Measurements from ENCODE around the gene PDRG1.

Gene PDRG1

DNA sequence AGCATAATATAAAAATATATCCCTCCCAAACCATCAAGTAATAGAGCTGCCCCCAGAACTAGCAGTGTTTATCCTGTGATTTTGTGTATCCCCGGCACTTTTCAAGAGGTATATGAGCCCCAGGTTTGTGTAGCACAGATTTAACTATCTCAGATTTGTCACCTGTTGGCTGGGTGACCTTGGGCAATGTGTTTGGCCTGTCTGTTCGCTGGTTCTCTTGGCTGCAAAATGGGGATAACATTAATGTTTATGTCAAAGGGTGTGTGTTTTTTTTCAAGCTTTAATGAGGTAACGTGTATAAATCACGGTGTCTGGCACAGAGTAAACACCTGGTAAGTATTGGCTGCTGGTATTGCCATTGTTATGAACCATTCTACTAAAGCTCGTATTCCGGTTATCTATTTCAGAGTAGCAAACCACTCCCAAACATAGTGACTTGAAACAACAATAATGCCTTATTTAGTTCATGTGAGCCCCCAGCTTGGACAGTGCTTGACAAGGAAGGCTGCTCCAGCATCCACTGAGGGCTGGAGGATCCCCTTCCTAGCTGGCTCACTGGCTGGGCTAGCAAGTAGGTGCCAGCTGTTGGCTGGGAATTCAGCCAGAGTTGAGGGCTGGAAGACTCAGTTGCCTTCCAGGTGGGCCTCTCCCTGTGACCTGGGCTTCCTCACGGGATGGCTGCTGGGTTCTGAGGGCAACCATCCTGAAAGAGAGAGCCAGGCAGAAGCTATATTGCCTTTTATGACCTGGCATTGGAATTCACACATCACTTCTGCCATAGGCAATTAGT lies 36.2 kb downstream of the PDRG1 start:
- H3K9me3 ChIP-seq (ENCODE audit: control insufficient read depth, insufficient read depth, low read length) = no peaks in the 10 kb centered on the region
- H3K36me3 ChIP-seq (ENCODE audit: insufficient read depth, low read length) = no peaks in the 10 kb centered on the region
- no peak overlapping the region for H3K9ac ChIP-seq (ENCODE audit: low read depth, low read length)
- peaks cover 34% of the 10 kb centered on the region for H3K4me1 ChIP-seq (ENCODE audit: insufficient read depth, low read length)

DNA sequence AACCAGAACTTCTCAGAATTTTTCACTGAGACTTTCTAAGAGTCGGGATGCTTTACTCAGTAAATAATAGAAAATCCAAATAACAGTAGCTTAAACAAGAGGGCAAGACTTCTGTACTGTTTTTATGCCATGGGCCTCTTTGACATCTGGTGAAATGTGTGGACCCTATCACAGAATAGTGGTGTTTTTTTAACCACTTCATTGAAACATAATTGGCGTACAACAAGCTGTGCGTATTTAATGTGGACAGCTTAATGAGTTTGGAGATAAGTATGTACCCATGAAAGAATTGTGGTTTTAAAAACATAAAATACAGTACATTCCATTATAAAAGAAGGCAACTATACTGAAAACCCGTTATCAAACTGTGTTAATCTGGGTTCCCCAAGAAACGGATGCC lies 37.7 kb downstream of the PDRG1 start:
- Histone ChIP-seq H3K9me3 (ENCODE audit: control insufficient read depth, insufficient read depth, low read length) (no peaks in the 10 kb centered on the region), H3K9ac (ENCODE audit: low read depth, low read length) (no peak overlapping the region), H3K4me1 (ENCODE audit: insufficient read depth, low read length) (peaks cover 31% of the 10 kb centered on the region), H3K36me3 (ENCODE audit: insufficient read depth, low read length) (no peaks in the 10 kb centered on the region)

- Histone ChIP-seq H3K9ac (ENCODE audit: low read depth, low read length) (no peak overlapping the region), H3K36me3 (ENCODE audit: insufficient read depth, low read length) (no peaks in the 10 kb centered on the region), H3K4me1 (ENCODE audit: insufficient read depth, low read length) (peaks cover 28% of the 10 kb centered on the region), H3K9me3 (ENCODE audit: control insufficient read depth, insufficient read depth, low read length) (no peaks in the 10 kb centered on the region)
Measured at GRCh38 chr20:31913431-31914157, 38.3 kb downstream of the PDRG1 start.

DNA sequence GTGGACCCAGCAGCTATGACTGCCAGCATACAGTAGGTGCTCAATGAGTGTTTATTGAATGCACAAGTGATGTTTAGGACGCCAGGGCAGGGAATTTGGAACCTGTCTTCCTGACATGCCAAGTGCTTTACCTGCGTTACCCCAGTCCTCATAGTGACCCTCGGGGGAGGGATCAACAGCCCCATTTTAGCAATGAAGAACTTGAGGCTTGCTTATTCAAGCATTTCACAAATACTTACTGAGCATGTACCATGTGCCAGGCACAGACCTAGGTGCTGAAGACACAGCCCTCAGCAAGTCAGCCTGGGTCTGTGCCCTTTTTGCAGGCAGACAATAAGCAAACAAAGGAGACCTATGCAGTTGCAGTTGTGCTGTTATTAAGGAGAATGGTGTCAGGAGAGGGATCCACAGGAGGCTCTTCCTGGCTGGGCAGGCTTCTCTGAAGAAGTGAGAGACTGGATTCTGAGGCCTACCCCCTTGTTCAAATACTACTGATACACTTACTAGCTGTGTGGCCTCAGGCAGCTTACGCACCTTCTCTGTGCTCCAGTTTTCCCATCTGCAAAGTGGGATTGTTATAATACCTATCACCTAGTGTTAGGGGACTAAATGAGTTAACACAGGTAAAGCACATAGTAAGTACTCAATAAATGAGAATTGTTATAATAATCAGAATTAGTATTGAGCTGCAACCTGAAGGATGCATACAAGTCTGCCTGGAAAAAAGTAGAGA lies 41.6 kb downstream of the PDRG1 start:
- no peak overlapping the region for H3K9ac ChIP-seq (ENCODE audit: low read depth, low read length)
- H3K4me1 ChIP-seq (ENCODE audit: insufficient read depth, low read length) = peaks cover 29% of the 10 kb centered on the region
- H3K9me3 ChIP-seq (ENCODE audit: control insufficient read depth, insufficient read depth, low read length) = no peaks in the 10 kb centered on the region
- H3K36me3 ChIP-seq (ENCODE audit: insufficient read depth, low read length) = no peaks in the 10 kb centered on the region

DNA sequence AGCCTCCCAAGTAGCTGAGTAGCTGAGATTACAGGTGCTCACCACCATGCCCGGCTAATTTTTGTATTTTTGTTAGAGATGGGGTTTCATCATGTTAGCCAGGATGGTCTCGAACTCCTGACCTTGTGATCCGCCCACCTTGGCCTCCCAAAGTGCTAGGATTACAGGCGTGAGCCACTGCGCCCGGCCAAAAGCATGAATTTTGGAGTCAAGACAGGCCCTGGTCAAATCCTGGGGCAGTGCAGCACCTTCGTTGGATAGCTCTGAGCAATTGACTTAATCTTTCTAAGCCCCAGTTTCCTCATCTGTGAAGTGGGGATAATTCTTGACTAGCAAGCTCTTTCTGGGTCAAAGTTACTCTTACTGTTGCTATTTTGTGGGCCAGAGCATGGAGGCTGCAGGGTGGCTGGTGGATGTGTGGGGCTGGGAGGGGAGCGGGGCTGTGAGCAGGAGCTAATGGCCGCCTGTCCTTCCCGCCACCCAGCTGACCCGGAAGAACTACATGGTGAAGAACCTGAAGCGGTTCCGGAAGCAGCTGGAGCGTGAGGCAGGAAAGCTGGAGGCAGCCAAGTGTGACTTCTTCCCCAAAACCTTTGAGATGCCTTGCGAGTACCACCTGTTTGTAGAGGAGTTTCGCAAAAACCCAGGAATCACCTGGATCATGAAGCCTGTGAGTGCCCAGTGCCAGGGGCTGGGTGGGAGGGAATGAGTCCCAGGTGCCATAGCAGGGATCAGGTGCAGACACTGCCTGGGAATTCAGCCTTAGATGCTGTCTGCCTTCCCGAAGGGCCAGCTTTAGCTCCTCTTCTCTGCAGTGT lies 42.4 kb downstream of the PDRG1 start:
- Histone ChIP-seq H3K36me3 (ENCODE audit: insufficient read depth, low read length) (no peaks in the 10 kb centered on the region), H3K9me3 (ENCODE audit: control insufficient read depth, insufficient read depth, low read length) (no peaks in the 10 kb centered on the region)

DNA sequence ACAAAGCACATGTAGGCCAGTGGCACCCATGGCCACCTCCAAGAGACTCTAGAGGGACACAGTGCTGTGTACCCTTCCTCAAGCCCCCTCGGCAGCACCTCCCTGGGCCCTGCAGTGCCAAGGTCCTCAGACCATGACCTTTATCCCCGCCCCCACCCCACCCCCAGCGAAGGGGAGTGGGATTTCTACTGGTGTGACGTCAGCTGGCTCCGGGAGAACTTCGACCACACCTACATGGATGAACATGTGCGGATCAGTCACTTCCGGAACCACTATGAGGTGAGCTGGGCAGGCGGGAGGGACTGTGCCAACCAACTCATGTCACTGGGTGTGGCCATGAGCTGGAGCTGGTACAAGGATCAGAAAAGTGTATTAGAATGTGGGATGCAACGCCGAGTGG lies 43.4 kb downstream of the PDRG1 start:
- H3K9ac ChIP-seq (ENCODE audit: low read depth, low read length) = no peak overlapping the region
- no peaks in the 10 kb centered on the region for H3K9me3 ChIP-seq (ENCODE audit: control insufficient read depth, insufficient read depth, low read length)
- no peaks in the 10 kb centered on the region for H3K36me3 ChIP-seq (ENCODE audit: insufficient read depth, low read length)
- H3K4me1 ChIP-seq (ENCODE audit: insufficient read depth, low read length) = peaks cover 25% of the 10 kb centered on the region

More for the DNA sequence above, 42.4 kb downstream of the PDRG1 start:
- Histone ChIP-seq H3K4me1 (ENCODE audit: insufficient read depth, low read length) (peaks cover 26% of the 10 kb centered on the region), H3K9ac (ENCODE audit: low read depth, low read length) (no peak overlapping the region)

DNA sequence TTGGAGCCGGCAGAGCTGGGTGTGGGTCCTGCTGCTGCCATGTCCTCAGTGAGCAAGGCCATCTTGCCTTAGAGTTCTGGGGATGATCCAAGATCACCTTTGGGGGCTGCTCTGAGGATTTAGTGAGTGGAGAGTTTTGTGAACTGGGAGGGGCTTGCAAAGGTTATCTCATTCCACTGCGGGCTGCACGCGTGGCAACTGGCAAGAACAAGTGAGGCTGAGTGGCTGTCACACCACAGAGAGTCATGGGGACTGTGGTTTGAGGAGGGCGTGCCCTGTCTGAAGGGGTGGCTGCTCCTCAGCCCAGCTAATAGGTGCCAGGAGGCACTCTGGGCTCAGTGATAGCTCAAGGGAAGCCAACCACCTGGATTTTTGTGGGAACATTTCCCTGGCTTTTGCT lies 43.8 kb downstream of the PDRG1 start:
- Histone ChIP-seq H3K9me3 (ENCODE audit: control insufficient read depth, insufficient read depth, low read length) (no peaks in the 10 kb centered on the region), H3K4me1 (ENCODE audit: insufficient read depth, low read length) (peaks cover 25% of the 10 kb centered on the region), H3K9ac (ENCODE audit: low read depth, low read length) (no peak overlapping the region), H3K36me3 (ENCODE audit: insufficient read depth, low read length) (no peaks in the 10 kb centered on the region)

GRCh38 chr20:31907046-31907445 lies 44.8 kb downstream of the PDRG1 start:
- Histone ChIP-seq H3K4me1 (ENCODE audit: insufficient read depth, low read length) (peaks cover 19% of the 10 kb centered on the region), H3K9me3 (ENCODE audit: control insufficient read depth, insufficient read depth, low read length) (no peaks in the 10 kb centered on the region), H3K9ac (ENCODE audit: low read depth, low read length) (no peak overlapping the region)

DNA sequence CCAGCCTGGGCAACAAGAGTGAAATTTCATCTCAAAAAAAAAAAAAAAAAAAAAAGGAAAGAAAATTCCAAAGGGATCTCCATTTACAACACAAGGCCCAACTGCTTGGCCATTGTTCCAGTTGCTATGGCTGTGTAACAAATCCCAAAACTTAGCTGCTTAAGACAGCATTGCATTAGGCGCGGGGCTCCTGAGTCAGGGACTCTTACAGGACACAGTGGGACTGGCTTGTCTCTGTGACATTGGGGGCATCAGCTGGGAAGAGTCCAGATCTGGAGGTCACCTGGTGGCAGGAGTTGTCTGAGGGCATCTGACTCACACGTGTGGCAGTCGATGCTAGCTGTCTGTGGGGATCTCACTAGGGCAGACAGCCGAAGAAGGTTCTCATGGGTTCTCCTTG lies 45.8 kb downstream of the PDRG1 start:
- H3K9me3 ChIP-seq (ENCODE audit: control insufficient read depth, insufficient read depth, low read length) = no peaks in the 10 kb centered on the region
- no peak overlapping the region for H3K9ac ChIP-seq (ENCODE audit: low read depth, low read length)
- peaks cover 9% of the 10 kb centered on the region for H3K4me1 ChIP-seq (ENCODE audit: insufficient read depth, low read length)
- no peaks in the 10 kb centered on the region for H3K36me3 ChIP-seq (ENCODE audit: insufficient read depth, low read length)

More at GRCh38 chr20:31907046-31907445, 44.8 kb downstream of the PDRG1 start:
- no peaks in the 10 kb centered on the region for H3K36me3 ChIP-seq (ENCODE audit: insufficient read depth, low read length)

DNA sequence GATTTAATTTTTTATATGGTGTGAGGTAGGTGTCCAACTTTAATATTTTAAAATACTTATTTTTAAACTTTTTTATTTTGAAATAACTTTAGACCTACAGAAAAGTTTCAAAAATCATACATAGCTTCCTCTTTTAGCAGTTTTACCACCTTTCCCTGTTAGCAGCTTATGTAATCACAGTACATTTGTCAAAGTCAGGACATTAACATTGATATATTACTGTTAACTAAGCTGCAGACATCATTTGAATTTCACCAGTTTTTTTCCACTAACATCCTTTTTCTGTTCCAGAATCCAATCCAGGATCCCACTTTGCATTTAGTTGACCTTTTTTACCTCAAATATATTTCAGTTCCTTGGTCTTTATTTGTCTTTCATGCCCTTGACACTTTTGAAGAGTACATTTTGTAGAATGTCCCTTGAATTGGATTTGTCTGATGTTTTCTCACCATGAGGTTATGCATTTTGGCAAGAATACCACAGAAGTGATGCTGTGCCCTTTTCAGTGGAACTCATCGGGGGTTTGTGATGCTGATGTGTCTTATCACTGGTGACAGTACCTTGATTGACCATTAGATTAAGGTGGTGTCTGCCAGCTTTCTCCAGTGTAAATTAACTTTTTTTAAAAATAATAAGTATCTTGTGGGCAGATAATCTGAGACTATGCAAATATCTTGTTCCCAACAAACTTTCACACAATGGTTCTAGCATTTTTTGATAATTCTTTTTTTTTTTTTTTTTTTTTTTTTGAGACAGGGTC lies 48.0 kb downstream of the PDRG1 start:
- Histone ChIP-seq H3K4me1 (ENCODE audit: insufficient read depth, low read length) (peaks cover 5% of the 10 kb centered on the region; the same call in 1 of the 2 replicates), H3K9me3 (ENCODE audit: control insufficient read depth, insufficient read depth, low read length) (no peaks in the 10 kb centered on the region), H3K9ac (ENCODE audit: low read depth, low read length) (no peak overlapping the region), H3K36me3 (ENCODE audit: insufficient read depth, low read length) (no peaks in the 10 kb centered on the region)

DNA sequence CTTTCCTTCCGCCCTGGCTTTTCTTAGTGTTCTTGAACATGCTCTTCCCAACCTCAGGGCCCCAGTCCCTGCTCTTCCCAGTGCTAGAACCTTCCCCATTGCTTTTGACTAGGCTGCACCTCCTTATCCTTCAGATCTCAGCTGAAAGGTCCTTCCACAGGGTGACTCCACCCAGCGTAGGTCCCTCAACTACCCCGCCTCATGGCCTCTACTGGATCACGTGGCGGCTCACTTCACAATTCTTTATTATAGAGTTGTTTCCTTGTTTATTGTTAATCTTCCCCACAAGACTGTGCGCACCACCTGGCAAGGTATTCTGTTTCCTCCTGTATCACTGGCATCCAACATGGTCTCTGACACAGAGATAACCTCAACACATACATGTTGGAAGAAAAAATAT lies 50.2 kb downstream of the PDRG1 start:
- Histone ChIP-seq H3K36me3 (ENCODE audit: insufficient read depth, low read length) (no peaks in the 10 kb centered on the region), H3K4me1 (ENCODE audit: insufficient read depth, low read length) (peaks cover 5% of the 10 kb centered on the region; the same call in 1 of the 2 replicates), H3K9me3 (ENCODE audit: control insufficient read depth, insufficient read depth, low read length) (no peaks in the 10 kb centered on the region), H3K9ac (ENCODE audit: low read depth, low read length) (no peak overlapping the region)

GRCh38 chr20:31897541-31897940 lies 54.3 kb downstream of the PDRG1 start:
- Histone ChIP-seq H3K9me3 (ENCODE audit: control insufficient read depth, insufficient read depth, low read length) (no peaks in the 10 kb centered on the region), H3K36me3 (ENCODE audit: insufficient read depth, low read length) (no peaks in the 10 kb centered on the region), H3K4me1 (ENCODE audit: insufficient read depth, low read length) (no peaks in the 10 kb centered on the region), H3K9ac (ENCODE audit: low read depth, low read length) (no peak overlapping the region)

GRCh38 chr20:31896049-31896448 lies 55.8 kb downstream of the PDRG1 start:
- Histone ChIP-seq H3K36me3 (ENCODE audit: insufficient read depth, low read length) (no peaks in the 10 kb centered on the region), H3K9me3 (ENCODE audit: control insufficient read depth, insufficient read depth, low read length) (no peaks in the 10 kb centered on the region), H3K4me1 (ENCODE audit: insufficient read depth, low read length) (no peaks in the 10 kb centered on the region), H3K9ac (ENCODE audit: low read depth, low read length) (no peak overlapping the region)
